ENCODE results near the gene RCN1. TPM values are rescaled to one million over a fixed set of nuclear protein-coding genes. Genes with fewer than 3 reads are reported as not detected.

The RCN1 gene
- polyA plus RNA-seq, 1 donor (not counting 4 experiments of a cell fraction or from before 2014, with no cell fraction given), result 46.2 TPM

DNA sequence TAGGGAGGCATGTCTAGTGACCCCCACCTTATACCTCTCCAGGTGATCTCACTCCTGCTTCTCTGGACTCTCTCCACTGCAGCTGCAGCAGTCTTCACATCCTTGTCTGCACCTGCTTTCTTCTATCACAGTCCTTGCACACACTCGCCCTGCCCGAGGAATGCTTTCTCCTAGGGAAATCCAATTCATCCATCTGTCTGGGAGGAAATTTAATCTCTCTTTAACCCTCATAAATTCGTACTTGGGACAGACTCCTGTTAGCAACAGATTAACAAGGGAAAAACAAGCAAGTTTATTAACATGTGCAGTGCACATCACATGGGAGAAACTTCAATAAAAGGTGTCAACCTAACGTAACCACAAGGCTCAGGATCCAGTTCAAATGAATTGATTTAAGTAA, 11.3 kb upstream of the RCN1 start:
- Histone ChIP-seq H3K36me3 (ENCODE audit: control insufficient read depth in 2 of 2, extremely low read depth in 1 of 2, insufficient read depth in 2 of 2, low read length in 2 of 2) (no peaks in the 10 kb centered on the region), H2AFZ (ENCODE audit: control insufficient read depth, low read length) (no peak overlapping the region), H3K4me2 (ENCODE audit: control insufficient read depth, extremely low read depth, insufficient read depth, low read depth, low read length) (no peak overlapping the region), H3K9ac (ENCODE audit: control insufficient read depth, extremely low read depth, insufficient read depth, low read length) (no peak overlapping the region), H3K27ac (ENCODE audit: control insufficient read depth, insufficient read depth, low read length) (no peak overlapping the region), H4K20me1 (ENCODE audit: control insufficient read depth, extremely low read depth, insufficient read depth, low read length) (no peaks in the 10 kb centered on the region), H3K4me3 (ENCODE audit: control insufficient read depth in 2 of 3, extremely low read depth in 1 of 3, insufficient read depth in 2 of 3, low read depth in 1 of 3, low read length in 3 of 3) (no peak overlapping the region), H3K9me1 (ENCODE audit: control insufficient read depth, extremely low read depth, insufficient read depth, low read length) (no peaks in the 10 kb centered on the region), H3K27me3 (ENCODE audit: control insufficient read depth, extremely low read depth, insufficient read depth, low read length) (no peaks in the 10 kb centered on the region), H3K79me2 (ENCODE audit: control insufficient read depth, insufficient read depth, low read length) (no peaks in the 10 kb centered on the region), H3K9me3 (ENCODE audit: control insufficient read depth, low read depth, low read length) (no peaks in the 10 kb centered on the region), H3K4me1 (ENCODE audit: control insufficient read depth, extremely low read depth, insufficient read depth, low read length) (no peaks in the 10 kb centered on the region)
- no peak for TF ChIP-seq EZH2 (IDR thresholded peaks at IDR 0.05; ENCODE audit: low read length)
- TF ChIP-seq, protein P1, sequence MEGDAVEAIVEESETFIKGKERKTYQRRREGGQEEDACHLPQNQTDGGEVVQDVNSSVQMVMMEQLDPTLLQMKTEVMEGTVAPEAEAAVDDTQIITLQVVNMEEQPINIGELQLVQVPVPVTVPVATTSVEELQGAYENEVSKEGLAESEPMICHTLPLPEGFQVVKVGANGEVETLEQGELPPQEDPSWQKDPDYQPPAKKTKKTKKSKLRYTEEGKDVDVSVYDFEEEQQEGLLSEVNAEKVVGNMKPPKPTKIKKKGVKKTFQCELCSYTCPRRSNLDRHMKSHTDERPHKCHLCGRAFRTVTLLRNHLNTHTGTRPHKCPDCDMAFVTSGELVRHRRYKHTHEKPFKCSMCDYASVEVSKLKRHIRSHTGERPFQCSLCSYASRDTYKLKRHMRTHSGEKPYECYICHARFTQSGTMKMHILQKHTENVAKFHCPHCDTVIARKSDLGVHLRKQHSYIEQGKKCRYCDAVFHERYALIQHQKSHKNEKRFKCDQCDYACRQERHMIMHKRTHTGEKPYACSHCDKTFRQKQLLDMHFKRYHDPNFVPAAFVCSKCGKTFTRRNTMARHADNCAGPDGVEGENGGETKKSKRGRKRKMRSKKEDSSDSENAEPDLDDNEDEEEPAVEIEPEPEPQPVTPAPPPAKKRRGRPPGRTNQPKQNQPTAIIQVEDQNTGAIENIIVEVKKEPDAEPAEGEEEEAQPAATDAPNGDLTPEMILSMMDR (optimal IDR thresholded peaks at IDR 0.05 in 1 of 3, IDR thresholded peaks at IDR 0.05 in 1 of 3, conservative IDR thresholded peaks at IDR 0.05 in 1 of 3; ENCODE audit: extremely low read depth in 1 of 3, insufficient read depth in 2 of 3, low read length in 3 of 3), result no peak
- DNase-seq (ENCODE audit: low read depth, low spot score) (no peak), FAIRE-seq (no peak)
- dilution Hi-C loops (cut with MboI; ENCODE audit: extremely low pct_ligation_motif_present, low sequenced_read_pairs), result no loop called here

DNA sequence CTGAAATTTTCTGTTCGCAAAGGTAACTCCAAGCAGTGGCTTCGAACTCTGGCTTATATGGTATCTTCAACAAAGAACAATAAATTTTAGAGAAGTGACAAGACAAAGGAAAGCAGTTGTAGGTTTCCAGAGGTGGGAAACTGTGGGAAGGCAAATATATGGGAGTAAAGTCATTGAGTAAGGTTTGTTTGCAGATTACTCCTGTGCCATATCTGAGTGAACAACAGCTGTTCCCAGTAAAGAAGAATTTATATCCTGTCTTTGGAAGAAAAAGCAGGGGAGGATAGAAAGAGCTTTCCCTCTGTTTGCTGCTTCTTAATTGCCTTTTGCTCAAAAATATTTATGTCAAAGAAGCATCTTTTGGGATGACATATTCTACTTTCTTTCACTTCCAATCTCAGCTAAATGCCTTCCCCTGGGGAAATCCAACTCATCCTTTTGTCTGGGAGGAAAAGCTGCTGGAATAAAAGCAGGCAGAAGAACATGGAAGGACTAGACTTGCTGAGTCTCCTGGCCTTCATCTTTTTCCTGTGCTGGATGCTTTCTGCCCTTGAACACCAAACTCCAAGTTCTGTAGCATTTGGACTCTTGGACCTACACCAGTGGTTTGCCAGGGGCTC, 10.4 kb upstream of the RCN1 start:
- Histone ChIP-seq H3K4me3 (ENCODE audit: control insufficient read depth in 2 of 3, extremely low read depth in 1 of 3, insufficient read depth in 2 of 3, low read depth in 1 of 3, low read length in 3 of 3) (no peak overlapping the region), H3K36me3 (ENCODE audit: control insufficient read depth in 2 of 2, extremely low read depth in 1 of 2, insufficient read depth in 2 of 2, low read length in 2 of 2) (no peaks in the 10 kb centered on the region), H3K9me3 (ENCODE audit: control insufficient read depth, low read depth, low read length) (no peaks in the 10 kb centered on the region), H2AFZ (ENCODE audit: control insufficient read depth, low read length) (no peak overlapping the region), H3K4me2 (ENCODE audit: control insufficient read depth, extremely low read depth, insufficient read depth, low read depth, low read length) (no peak overlapping the region), H3K27ac (ENCODE audit: control insufficient read depth, insufficient read depth, low read length) (no peak overlapping the region), H3K27me3 (ENCODE audit: control insufficient read depth, extremely low read depth, insufficient read depth, low read length) (no peaks in the 10 kb centered on the region), H3K9me1 (ENCODE audit: control insufficient read depth, extremely low read depth, insufficient read depth, low read length) (no peaks in the 10 kb centered on the region), H3K9ac (ENCODE audit: control insufficient read depth, extremely low read depth, insufficient read depth, low read length) (no peak overlapping the region), H3K79me2 (ENCODE audit: control insufficient read depth, insufficient read depth, low read length) (no peaks in the 10 kb centered on the region), H4K20me1 (ENCODE audit: control insufficient read depth, extremely low read depth, insufficient read depth, low read length) (no peaks in the 10 kb centered on the region), H3K4me1 (ENCODE audit: control insufficient read depth, extremely low read depth, insufficient read depth, low read length) (no peaks in the 10 kb centered on the region)
- dilution Hi-C loops (cut with MboI; ENCODE audit: extremely low pct_ligation_motif_present, low sequenced_read_pairs), result no loop called here
- DNase-seq (ENCODE audit: low read depth, low spot score), result no peak
- FAIRE-seq, result no peak
- TF ChIP-seq, protein P1 (optimal IDR thresholded peaks at IDR 0.05 in 1 of 3, IDR thresholded peaks at IDR 0.05 in 1 of 3, conservative IDR thresholded peaks at IDR 0.05 in 1 of 3; ENCODE audit: extremely low read depth in 1 of 3, insufficient read depth in 2 of 3, low read length in 3 of 3), result no peak
- no peak for TF ChIP-seq EZH2 (IDR thresholded peaks at IDR 0.05; ENCODE audit: low read length)

Data from keratinocyte (primary cell).